Hepatocyte (in vitro differentiated cells): ENCODE measurements around the gene ATP5MG.

ENCODE experiments used
- EZH2 ChIP-seq: fragments of 200-600 bp; sonication (generic); IDR thresholded peaks from 2 replicates; pipeline ENCODE4 v1.6.1; 2016; ENCODE audit warnings: antibody characterized with exemption, mild to moderate bottlenecking, borderline replicate concordance
- EZH2phosphoT487 ChIP-seq: fragments of 200-600 bp; sonication (generic); IDR thresholded peaks from one replicate; pipeline ENCODE4 v1.6.1; 2018; ENCODE audit warnings: antibody characterized with exemption, mild to moderate bottlenecking, low read depth, moderate library complexity; ENCODE audit not compliant: unreplicated experiment, severe bottlenecking
- TF ChIP-seq, protein P1 (sequence below): fragments of 200-600 bp; sonication (generic); IDR thresholded peaks from 2 replicates; pipeline ENCODE4 v1.5.1; 2016; ENCODE audit warnings: antibody characterized with exemption, mild to moderate bottlenecking; ENCODE audit not compliant: poor library complexity

DNA sequence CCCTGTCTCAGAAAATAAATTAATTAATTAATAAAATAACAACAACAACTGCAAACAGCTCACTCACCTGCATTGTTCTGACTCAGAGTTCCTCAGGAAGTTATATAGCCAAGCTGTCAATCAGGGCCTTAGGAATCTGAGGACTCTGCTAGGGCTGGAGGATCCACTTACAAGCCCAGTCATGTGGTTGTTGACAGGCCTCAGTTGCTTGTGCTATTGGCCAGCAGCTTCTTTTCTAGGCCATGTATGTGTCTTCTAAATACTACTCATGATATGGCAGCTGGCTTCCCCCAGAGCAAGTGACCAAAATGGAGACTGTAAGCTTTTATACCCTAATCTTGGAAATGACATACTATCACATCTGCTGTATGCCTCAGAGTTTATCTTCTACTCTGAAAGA is 20.8 kb upstream of the ATP5MG start:
- TF ChIP-seq, protein P1, sequence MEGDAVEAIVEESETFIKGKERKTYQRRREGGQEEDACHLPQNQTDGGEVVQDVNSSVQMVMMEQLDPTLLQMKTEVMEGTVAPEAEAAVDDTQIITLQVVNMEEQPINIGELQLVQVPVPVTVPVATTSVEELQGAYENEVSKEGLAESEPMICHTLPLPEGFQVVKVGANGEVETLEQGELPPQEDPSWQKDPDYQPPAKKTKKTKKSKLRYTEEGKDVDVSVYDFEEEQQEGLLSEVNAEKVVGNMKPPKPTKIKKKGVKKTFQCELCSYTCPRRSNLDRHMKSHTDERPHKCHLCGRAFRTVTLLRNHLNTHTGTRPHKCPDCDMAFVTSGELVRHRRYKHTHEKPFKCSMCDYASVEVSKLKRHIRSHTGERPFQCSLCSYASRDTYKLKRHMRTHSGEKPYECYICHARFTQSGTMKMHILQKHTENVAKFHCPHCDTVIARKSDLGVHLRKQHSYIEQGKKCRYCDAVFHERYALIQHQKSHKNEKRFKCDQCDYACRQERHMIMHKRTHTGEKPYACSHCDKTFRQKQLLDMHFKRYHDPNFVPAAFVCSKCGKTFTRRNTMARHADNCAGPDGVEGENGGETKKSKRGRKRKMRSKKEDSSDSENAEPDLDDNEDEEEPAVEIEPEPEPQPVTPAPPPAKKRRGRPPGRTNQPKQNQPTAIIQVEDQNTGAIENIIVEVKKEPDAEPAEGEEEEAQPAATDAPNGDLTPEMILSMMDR, result no peak
- no peak for TF ChIP-seq EZH2
- TF ChIP-seq EZH2phosphoT487, result no peak
